ENCODE results near the gene KRT20.

The KRT20 gene

DNA sequence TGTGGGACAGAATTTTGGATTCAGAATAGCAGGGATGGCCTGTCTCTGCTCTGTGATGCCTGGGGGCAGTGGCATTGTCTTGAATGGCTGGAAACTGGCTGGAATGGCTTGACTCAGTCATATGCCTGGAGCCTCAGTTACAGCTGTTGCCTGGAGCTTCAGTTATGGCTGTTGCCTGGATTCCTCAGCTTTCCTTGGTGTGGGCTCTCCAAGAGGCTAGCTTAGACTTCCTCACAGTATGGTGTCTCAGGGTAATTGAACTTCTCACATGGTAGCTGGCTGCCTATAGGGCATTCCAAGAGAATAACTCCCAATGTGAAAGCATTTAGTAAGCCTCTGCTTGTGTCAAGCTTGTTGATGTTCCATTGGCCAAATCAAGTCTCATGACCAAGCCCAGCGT lies 31.3 kb upstream of the KRT20 start:
- TF ChIP-seq, protein P1, sequence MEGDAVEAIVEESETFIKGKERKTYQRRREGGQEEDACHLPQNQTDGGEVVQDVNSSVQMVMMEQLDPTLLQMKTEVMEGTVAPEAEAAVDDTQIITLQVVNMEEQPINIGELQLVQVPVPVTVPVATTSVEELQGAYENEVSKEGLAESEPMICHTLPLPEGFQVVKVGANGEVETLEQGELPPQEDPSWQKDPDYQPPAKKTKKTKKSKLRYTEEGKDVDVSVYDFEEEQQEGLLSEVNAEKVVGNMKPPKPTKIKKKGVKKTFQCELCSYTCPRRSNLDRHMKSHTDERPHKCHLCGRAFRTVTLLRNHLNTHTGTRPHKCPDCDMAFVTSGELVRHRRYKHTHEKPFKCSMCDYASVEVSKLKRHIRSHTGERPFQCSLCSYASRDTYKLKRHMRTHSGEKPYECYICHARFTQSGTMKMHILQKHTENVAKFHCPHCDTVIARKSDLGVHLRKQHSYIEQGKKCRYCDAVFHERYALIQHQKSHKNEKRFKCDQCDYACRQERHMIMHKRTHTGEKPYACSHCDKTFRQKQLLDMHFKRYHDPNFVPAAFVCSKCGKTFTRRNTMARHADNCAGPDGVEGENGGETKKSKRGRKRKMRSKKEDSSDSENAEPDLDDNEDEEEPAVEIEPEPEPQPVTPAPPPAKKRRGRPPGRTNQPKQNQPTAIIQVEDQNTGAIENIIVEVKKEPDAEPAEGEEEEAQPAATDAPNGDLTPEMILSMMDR (IDR thresholded peaks at IDR 0.05; ENCODE audit: borderline replicate concordance, extremely low read depth, low read length, poor library complexity, severe bottlenecking), result no peak
- TF ChIP-seq EZH2 (IDR thresholded peaks at IDR 0.05; ENCODE audit: borderline replicate concordance, low read depth, low read length, severe bottlenecking), result no peak
- H3K27me3 ChIP-seq (ENCODE audit: insufficient read depth, low read length, poor library complexity), result peaks cover 19% of the 10 kb centered on the region
- H3K4me1 ChIP-seq (ENCODE audit: insufficient read depth, low read length), result no peaks in the 10 kb centered on the region
- no peaks in the 10 kb centered on the region for H4K20me1 ChIP-seq (ENCODE audit: insufficient read depth, low read length)
- H3K27ac ChIP-seq (ENCODE audit: low read length), result no peak overlapping the region
- no peaks in the 10 kb centered on the region for H3K79me2 ChIP-seq (ENCODE audit: insufficient read depth, low read length)
- no peaks in the 10 kb centered on the region for H3K9me3 ChIP-seq (ENCODE audit: insufficient read depth, low read length, severe bottlenecking)
- H3K4me3 ChIP-seq (ENCODE audit: low read depth in 1 of 2, low read length in 2 of 2), result no peak overlapping the region
- DNase-seq (no peak), ATAC-seq (ENCODE audit: insufficient read depth, low read depth) (no peak)
- no peak overlapping the region for H3K4me2 ChIP-seq (ENCODE audit: insufficient read depth, low read length)
- no peak overlapping the region for H3K9ac ChIP-seq (ENCODE audit: low read depth, low read length)
- no peak overlapping the region for H2AFZ ChIP-seq (ENCODE audit: low read depth, low read length)
- no peaks in the 10 kb centered on the region for H3K36me3 ChIP-seq (ENCODE audit: insufficient read depth, low read length)

DNA sequence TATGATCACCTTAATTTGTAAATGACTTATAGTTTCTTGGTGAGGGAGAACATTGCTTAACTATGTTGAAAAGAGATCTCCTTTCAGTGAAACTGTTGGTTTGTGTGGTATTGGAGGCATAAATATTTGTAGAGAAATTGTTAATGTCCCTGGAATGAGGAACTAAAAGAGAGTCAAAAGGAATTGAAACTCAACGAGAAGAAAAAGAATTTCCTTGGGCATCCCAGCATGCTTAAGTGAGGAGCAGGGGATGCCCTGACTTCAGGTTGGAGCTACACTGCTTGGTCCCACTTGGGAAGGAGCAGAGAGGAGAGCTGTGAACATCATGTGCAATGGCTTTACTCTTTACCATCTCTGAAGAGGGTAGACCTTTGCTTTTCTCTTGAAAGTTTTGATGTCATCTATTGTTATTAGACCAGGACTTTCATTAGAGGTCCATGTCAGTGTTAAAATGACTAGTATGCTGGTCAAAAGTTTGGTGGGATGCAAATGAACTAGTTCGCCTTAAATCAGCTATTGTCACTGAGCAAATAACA lies 30.7 kb upstream of the KRT20 start:
- H3K9me3 ChIP-seq (ENCODE audit: insufficient read depth, low read length, severe bottlenecking), result no peaks in the 10 kb centered on the region
- H3K4me2 ChIP-seq (ENCODE audit: insufficient read depth, low read length), result no peak overlapping the region
- H3K36me3 ChIP-seq (ENCODE audit: insufficient read depth, low read length), result no peaks in the 10 kb centered on the region
- H4K20me1 ChIP-seq (ENCODE audit: insufficient read depth, low read length), result no peaks in the 10 kb centered on the region
- H2AFZ ChIP-seq (ENCODE audit: low read depth, low read length), result no peak overlapping the region
- H3K79me2 ChIP-seq (ENCODE audit: insufficient read depth, low read length), result no peaks in the 10 kb centered on the region
- DNase-seq (no peak), ATAC-seq (ENCODE audit: insufficient read depth, low read depth) (no peak)
- no peak for TF ChIP-seq EZH2 (IDR thresholded peaks at IDR 0.05; ENCODE audit: borderline replicate concordance, low read depth, low read length, severe bottlenecking)
- TF ChIP-seq, protein P1 (IDR thresholded peaks at IDR 0.05; ENCODE audit: borderline replicate concordance, extremely low read depth, low read length, poor library complexity, severe bottlenecking), result no peak
- H3K9ac ChIP-seq (ENCODE audit: low read depth, low read length), result no peak overlapping the region
- no peak overlapping the region for H3K4me3 ChIP-seq (ENCODE audit: low read depth in 1 of 2, low read length in 2 of 2)
- no peaks in the 10 kb centered on the region for H3K4me1 ChIP-seq (ENCODE audit: insufficient read depth, low read length)
- H3K27me3 ChIP-seq (ENCODE audit: insufficient read depth, low read length, poor library complexity), result peaks cover 20% of the 10 kb centered on the region
- no peak overlapping the region for H3K27ac ChIP-seq (ENCODE audit: low read length)

DNA sequence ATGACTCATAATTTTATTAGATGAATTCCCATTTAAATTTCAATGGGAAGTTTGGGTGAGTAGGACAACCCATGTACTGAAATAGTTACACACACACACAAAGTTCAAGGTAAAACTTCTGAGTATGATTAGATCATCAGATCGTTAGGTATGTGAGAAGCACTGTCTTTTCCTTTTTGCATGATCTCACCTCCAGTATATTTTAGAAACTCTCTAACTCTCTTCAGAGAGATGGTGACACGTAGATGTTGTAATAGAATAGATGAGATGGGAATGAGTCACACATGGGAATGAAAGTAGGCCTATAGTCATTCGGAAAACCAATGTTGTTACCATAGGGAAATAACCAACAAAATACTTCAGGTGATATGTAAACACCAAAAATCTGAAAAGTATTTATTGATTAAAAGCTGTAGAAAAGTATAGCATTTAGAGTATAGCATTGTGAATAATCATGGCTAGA lies 30.2 kb upstream of the KRT20 start:
- Histone ChIP-seq H2AFZ (ENCODE audit: low read depth, low read length) (no peak overlapping the region), H3K79me2 (ENCODE audit: insufficient read depth, low read length) (no peaks in the 10 kb centered on the region), H3K4me2 (ENCODE audit: insufficient read depth, low read length) (no peak overlapping the region), H3K4me3 (ENCODE audit: low read depth in 1 of 2, low read length in 2 of 2) (no peak overlapping the region), H4K20me1 (ENCODE audit: insufficient read depth, low read length) (no peaks in the 10 kb centered on the region), H3K9ac (ENCODE audit: low read depth, low read length) (no peak overlapping the region), H3K27ac (ENCODE audit: low read length) (no peak overlapping the region), H3K27me3 (ENCODE audit: insufficient read depth, low read length, poor library complexity) (peaks cover 26% of the 10 kb centered on the region), H3K36me3 (ENCODE audit: insufficient read depth, low read length) (no peaks in the 10 kb centered on the region), H3K9me3 (ENCODE audit: insufficient read depth, low read length, severe bottlenecking) (no peaks in the 10 kb centered on the region), H3K4me1 (ENCODE audit: insufficient read depth, low read length) (no peaks in the 10 kb centered on the region)
- ATAC-seq (ENCODE audit: insufficient read depth, low read depth), result no peak
- no peak for DNase-seq
- TF ChIP-seq, protein P1 (IDR thresholded peaks at IDR 0.05; ENCODE audit: borderline replicate concordance, extremely low read depth, low read length, poor library complexity, severe bottlenecking), result no peak
- TF ChIP-seq EZH2 (IDR thresholded peaks at IDR 0.05; ENCODE audit: borderline replicate concordance, low read depth, low read length, severe bottlenecking), result no peak
